ENCODE measurements around the gene COX19. TPM values are rescaled to one million over a fixed set of nuclear protein-coding genes. Genes with fewer than 3 reads are reported as not detected.

COX19 gene
- total RNA-seq, 1 experiment from 2014 or later = 18.8 TPM

- ChIA-PET CTCF (no interaction called here), POLR2A (ENCODE audit: low non-redundant PET) (no interaction called here)
- Histone ChIP-seq H3K4me3 (ENCODE audit: low read depth, low read length, poor library complexity, severe bottlenecking) (no peak overlapping the region), H3K4me1 (ENCODE audit: insufficient read depth, low read length, poor library complexity, severe bottlenecking) (no peaks in the 10 kb centered on the region), H3K9me3 (ENCODE audit: low read depth, low read length, poor library complexity, severe bottlenecking) (no peaks in the 10 kb centered on the region), H3K27ac (ENCODE audit: low read depth, low read length, poor library complexity, severe bottlenecking) (no peak overlapping the region), H3K36me3 (ENCODE audit: insufficient read depth, low read length, poor library complexity, severe bottlenecking) (no peaks in the 10 kb centered on the region), H3K27me3 (replicated peaks; ENCODE audit: insufficient read depth, low read depth, low read length, poor library complexity) (no peaks in the 10 kb centered on the region)
- no TSS peak for BruUV-seq (replicated peaks)
- DNase-seq (ENCODE audit: low spot score) = no peak
- TF ChIP-seq EZH2 (IDR thresholded peaks at IDR 0.05; ENCODE audit: borderline replicate concordance, low read depth, low read length, poor library complexity, severe bottlenecking) (no peak), CTCF (conservative IDR thresholded peaks at IDR 0.05; ENCODE audit: low read depth, low read length) (no peak)
- intact Hi-C loops (cut with micrococcal nuclease; ENCODE audit: unreplicated experiment) = no loop called here
Observed at GRCh38 chr7:985915-986741, 10.8 kb upstream of the COX19 start.

GRCh38 chr7:985127-985416 lies 9.7 kb upstream of the COX19 start:
- no peaks in the 10 kb centered on the region for H3K4me1 ChIP-seq (ENCODE audit: insufficient read depth, low read length, poor library complexity, severe bottlenecking)
- BruUV-seq (replicated peaks) = no TSS peak
- no peaks in the 10 kb centered on the region for H3K9me3 ChIP-seq (ENCODE audit: low read depth, low read length, poor library complexity, severe bottlenecking)

GRCh38 chr7:984361-985126 lies 9.2 kb upstream of the COX19 start:
- DNase-seq (ENCODE audit: low spot score) = no peak
- intact Hi-C loops (cut with micrococcal nuclease; ENCODE audit: unreplicated experiment) = no loop called here
- TF ChIP-seq EZH2 (IDR thresholded peaks at IDR 0.05; ENCODE audit: borderline replicate concordance, low read depth, low read length, poor library complexity, severe bottlenecking) (no peak), CTCF (conservative IDR thresholded peaks at IDR 0.05; ENCODE audit: low read depth, low read length) (no peak)
- no TSS peak for BruUV-seq (replicated peaks)
- no peaks in the 10 kb centered on the region for H3K4me1 ChIP-seq (ENCODE audit: insufficient read depth, low read length, poor library complexity, severe bottlenecking)
- H3K9me3 ChIP-seq (ENCODE audit: low read depth, low read length, poor library complexity, severe bottlenecking) = no peaks in the 10 kb centered on the region
- H3K27me3 ChIP-seq (replicated peaks; ENCODE audit: insufficient read depth, low read depth, low read length, poor library complexity) = no peaks in the 10 kb centered on the region
- ChIA-PET POLR2A (ENCODE audit: low non-redundant PET) (no interaction called here), CTCF (no interaction called here)
- no peak overlapping the region for H3K27ac ChIP-seq (ENCODE audit: low read depth, low read length, poor library complexity, severe bottlenecking)
- no peak overlapping the region for H3K4me3 ChIP-seq (ENCODE audit: low read depth, low read length, poor library complexity, severe bottlenecking)
- no peaks in the 10 kb centered on the region for H3K36me3 ChIP-seq (ENCODE audit: insufficient read depth, low read length, poor library complexity, severe bottlenecking)

More at GRCh38 chr7:985127-985416, 9.7 kb upstream of the COX19 start:
- Histone ChIP-seq H3K4me3 (ENCODE audit: low read depth, low read length, poor library complexity, severe bottlenecking) (no peak overlapping the region), H3K27me3 (replicated peaks; ENCODE audit: insufficient read depth, low read depth, low read length, poor library complexity) (no peaks in the 10 kb centered on the region), H3K36me3 (ENCODE audit: insufficient read depth, low read length, poor library complexity, severe bottlenecking) (no peaks in the 10 kb centered on the region), H3K27ac (ENCODE audit: low read depth, low read length, poor library complexity, severe bottlenecking) (no peak overlapping the region)
- ChIA-PET POLR2A (ENCODE audit: low non-redundant PET) (no interaction called here), CTCF (no interaction called here)
- intact Hi-C loops (cut with micrococcal nuclease; ENCODE audit: unreplicated experiment) = no loop called here
- TF ChIP-seq EZH2 (IDR thresholded peaks at IDR 0.05; ENCODE audit: borderline replicate concordance, low read depth, low read length, poor library complexity, severe bottlenecking) = no peak
- TF ChIP-seq CTCF (conservative IDR thresholded peaks at IDR 0.05; ENCODE audit: low read depth, low read length) = no peak
- DNase-seq (ENCODE audit: low spot score) = no peak

Measured in A673 (cell line).